Loucy (cell line): ENCODE data around the gene PAX6.

Experiments used
- EZH2phosphoT487 ChIP-seq: fragments of 200-600 bp; IDR thresholded peaks from 2 replicates; pipeline ENCODE4 v1.6.1; 2018; ENCODE audit warnings: antibody characterized with exemption, mild to moderate bottlenecking, moderate library complexity, borderline replicate concordance
- TF ChIP-seq, protein P1 (sequence below): fragments of 200-600 bp; sonication (generic); conservative IDR thresholded peaks from 2 replicates; pipeline ENCODE4 v1.5.1; 2014; ENCODE audit warnings: mild to moderate bottlenecking, antibody characterized with exemption, low read length

DNA sequence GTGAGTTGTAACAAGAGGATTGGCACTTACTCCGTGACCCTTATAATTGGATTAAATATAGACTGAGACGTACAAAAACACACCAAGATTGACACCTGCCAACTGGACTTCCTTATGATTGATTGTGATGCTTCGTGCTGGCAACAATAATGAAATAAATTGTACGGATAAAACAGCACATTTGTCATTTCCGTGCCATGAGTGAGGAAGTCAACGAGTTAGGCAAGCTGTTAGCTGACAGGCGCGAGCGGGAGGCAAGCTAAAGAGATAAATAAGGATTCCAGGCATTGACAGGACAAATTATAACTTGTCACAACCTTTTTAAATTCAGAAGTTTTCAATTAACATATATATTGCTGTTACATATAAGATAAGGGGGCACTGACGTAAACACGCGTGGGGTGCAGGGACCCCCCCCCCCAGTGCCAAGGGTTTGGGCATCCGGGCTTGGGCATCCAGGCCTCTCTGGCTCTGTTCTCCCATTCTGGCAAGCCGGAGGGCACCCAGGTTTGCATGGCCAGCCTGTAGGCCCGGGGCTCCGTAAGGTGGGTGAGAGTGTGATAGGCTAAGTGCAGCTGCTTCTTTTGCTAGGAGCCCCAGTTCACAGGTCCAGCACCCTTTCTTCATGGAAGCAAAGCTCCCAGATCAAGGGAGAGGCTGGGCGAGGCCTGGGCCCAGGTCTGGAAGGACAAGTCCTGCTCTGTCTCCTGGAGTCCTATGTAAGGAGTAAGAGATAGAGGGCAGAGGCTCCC lies 11.2 kb upstream of the PAX6 start:
- TF ChIP-seq, protein P1, sequence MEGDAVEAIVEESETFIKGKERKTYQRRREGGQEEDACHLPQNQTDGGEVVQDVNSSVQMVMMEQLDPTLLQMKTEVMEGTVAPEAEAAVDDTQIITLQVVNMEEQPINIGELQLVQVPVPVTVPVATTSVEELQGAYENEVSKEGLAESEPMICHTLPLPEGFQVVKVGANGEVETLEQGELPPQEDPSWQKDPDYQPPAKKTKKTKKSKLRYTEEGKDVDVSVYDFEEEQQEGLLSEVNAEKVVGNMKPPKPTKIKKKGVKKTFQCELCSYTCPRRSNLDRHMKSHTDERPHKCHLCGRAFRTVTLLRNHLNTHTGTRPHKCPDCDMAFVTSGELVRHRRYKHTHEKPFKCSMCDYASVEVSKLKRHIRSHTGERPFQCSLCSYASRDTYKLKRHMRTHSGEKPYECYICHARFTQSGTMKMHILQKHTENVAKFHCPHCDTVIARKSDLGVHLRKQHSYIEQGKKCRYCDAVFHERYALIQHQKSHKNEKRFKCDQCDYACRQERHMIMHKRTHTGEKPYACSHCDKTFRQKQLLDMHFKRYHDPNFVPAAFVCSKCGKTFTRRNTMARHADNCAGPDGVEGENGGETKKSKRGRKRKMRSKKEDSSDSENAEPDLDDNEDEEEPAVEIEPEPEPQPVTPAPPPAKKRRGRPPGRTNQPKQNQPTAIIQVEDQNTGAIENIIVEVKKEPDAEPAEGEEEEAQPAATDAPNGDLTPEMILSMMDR, result no peak
- no peak for TF ChIP-seq EZH2phosphoT487
